HEK293T (cell line): Measurements from ENCODE around the gene S100A13.

ENCODE experiments used
- ARNT ChIP-seq: fragments of 450-650 bp; IDR thresholded peaks from 2 replicates; pipeline ENCODE4 v1.6.1; 2017; ENCODE audit warnings: mild to moderate bottlenecking
- BHLHE40 ChIP-seq: fragments of 450-650 bp; IDR thresholded peaks from 2 replicates; pipeline ENCODE4 v1.6.1; 2016; ENCODE audit warnings: mild to moderate bottlenecking, moderate library complexity, borderline replicate concordance
- CTBP1 ChIP-seq: fragments of 450-650 bp; IDR thresholded peaks from 2 replicates; pipeline ENCODE4 v1.6.1; 2016; ENCODE audit warnings: borderline replicate concordance
- ELF4 ChIP-seq: fragments of 450-650 bp; IDR thresholded peaks from 2 replicates; pipeline ENCODE4 v1.6.1; 2017; ENCODE audit warnings: antibody characterized with exemption
- FOXA1 ChIP-seq: fragments of 450-650 bp; IDR thresholded peaks from 2 replicates; pipeline ENCODE4 v1.6.1; 2016; ENCODE audit warnings: mild to moderate bottlenecking
- FOXK2 ChIP-seq: fragments of 450-650 bp; IDR thresholded peaks from 2 replicates; pipeline ENCODE4 v1.6.1; 2016; ENCODE audit warnings: mild to moderate bottlenecking
- FOXM1 ChIP-seq: fragments of 450-650 bp; IDR thresholded peaks from 2 replicates; pipeline ENCODE4 v1.6.1; 2017; ENCODE audit warnings: mild to moderate bottlenecking, borderline replicate concordance
- HDGF ChIP-seq: fragments of 450-650 bp; IDR thresholded peaks from 2 replicates; pipeline ENCODE4 v1.6.1; 2017; ENCODE audit warnings: antibody characterized with exemption, borderline replicate concordance
- NFRKB ChIP-seq: fragments of 450-650 bp; IDR thresholded peaks from 2 replicates; pipeline ENCODE4 v1.6.1; 2016; ENCODE audit warnings: mild to moderate bottlenecking, moderate library complexity
- SP1 ChIP-seq: fragments of 450-650 bp; IDR thresholded peaks from 2 replicates; pipeline ENCODE4 v1.6.1; 2017
- SUZ12 ChIP-seq: fragments of 450-650 bp; IDR thresholded peaks from 2 replicates; pipeline ENCODE4 v1.6.1; 2016; ENCODE audit warnings: mild to moderate bottlenecking
- TARDBP ChIP-seq: fragments of 450-650 bp; IDR thresholded peaks from 2 replicates; pipeline ENCODE4 v1.6.1; 2016
- ZNF384 ChIP-seq: fragments of 450-650 bp; IDR thresholded peaks from 2 replicates; pipeline ENCODE4 v1.6.1; 2016
- TF ChIP-seq, protein P1 (sequence below): fragments of 450-650 bp; IDR thresholded peaks from 2 replicates; pipeline ENCODE4 v1.6.1; 2016

DNA sequence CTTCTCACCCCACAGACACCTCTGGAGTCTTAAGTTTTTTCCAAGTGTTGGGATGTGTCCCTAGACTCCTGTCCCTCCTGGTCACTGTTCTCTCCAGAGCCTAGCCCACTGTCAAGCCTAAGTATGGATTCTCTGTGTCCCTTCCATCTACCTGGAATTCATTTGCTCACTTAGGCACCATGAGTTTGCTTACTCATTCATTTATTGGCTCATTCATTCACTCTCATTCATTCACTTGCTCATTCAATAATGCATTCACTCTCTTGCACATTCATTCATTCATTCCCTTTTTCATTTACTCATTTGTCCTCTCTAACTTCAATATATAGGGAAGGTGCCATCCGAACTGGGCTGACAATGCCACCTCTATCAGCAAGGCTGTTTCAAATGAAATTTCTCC lies 15.9 kb downstream of the S100A13 start:
- no peak for TF ChIP-seq SP1
- no peak for TF ChIP-seq SUZ12
- TF ChIP-seq BHLHE40: no peak
- TF ChIP-seq ELF4: no peak
- TF ChIP-seq TARDBP: no peak
- TF ChIP-seq FOXM1: no peak
- TF ChIP-seq FOXA1: no peak
- no peak for TF ChIP-seq NFRKB
- no peak for TF ChIP-seq FOXK2
- no peak for TF ChIP-seq ZNF384
- TF ChIP-seq HDGF: no peak
- no peak for TF ChIP-seq ARNT
- TF ChIP-seq, protein P1, sequence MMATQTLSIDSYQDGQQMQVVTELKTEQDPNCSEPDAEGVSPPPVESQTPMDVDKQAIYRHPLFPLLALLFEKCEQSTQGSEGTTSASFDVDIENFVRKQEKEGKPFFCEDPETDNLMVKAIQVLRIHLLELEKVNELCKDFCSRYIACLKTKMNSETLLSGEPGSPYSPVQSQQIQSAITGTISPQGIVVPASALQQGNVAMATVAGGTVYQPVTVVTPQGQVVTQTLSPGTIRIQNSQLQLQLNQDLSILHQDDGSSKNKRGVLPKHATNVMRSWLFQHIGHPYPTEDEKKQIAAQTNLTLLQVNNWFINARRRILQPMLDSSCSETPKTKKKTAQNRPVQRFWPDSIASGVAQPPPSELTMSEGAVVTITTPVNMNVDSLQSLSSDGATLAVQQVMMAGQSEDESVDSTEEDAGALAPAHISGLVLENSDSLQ: no peak
- TF ChIP-seq CTBP1: no peak
